ENCODE data around the gene SVIL.
A peak's percentile ranks its signal among the peaks of the same experiment; 100 is the strongest.
"Not testable (repeated sequence)": the region's sequence is repeated elsewhere in the genome, so short reads cannot be mapped to it uniquely, and the experiment has no call there.

The SVIL gene

GRCh38 chr10:29487032-29487883, 147.5 kb downstream of the SVIL start:
- DNase-seq (ENCODE audit: low spot score): not testable (repeated sequence)

GRCh38 chr10:29486433-29486832, 148.3 kb downstream of the SVIL start:
- DNase-seq (ENCODE audit: low spot score): no peak

GRCh38 chr10:29484677-29485076, 150.1 kb downstream of the SVIL start:
- not testable (repeated sequence) for DNase-seq (ENCODE audit: low spot score)

GRCh38 chr10:29482591-29483431, 152.0 kb downstream of the SVIL start:
- no peak for DNase-seq (ENCODE audit: low spot score)

GRCh38 chr10:29481906-29482440, 152.8 kb downstream of the SVIL start:
- no peak for DNase-seq (ENCODE audit: low spot score)

GRCh38 chr10:29479981-29480954, 154.5 kb downstream of the SVIL start:
- no peak for DNase-seq (ENCODE audit: low spot score)

- no peak for DNase-seq (ENCODE audit: low spot score)
These were observed 155.5 kb downstream of the SVIL start for GRCh38 chr10:29479081-29479925.

GRCh38 chr10:29473406-29474100, 161.2 kb downstream of the SVIL start:
- DNase-seq (ENCODE audit: low spot score): peak; percentile 11

- no peak for DNase-seq (ENCODE audit: low spot score)
These were observed 161.7 kb downstream of the SVIL start for GRCh38 chr10:29473087-29473356.

GRCh38 chr10:29472301-29473086, 162.3 kb downstream of the SVIL start:
- no peak for DNase-seq (ENCODE audit: low spot score)

- DNase-seq (ENCODE audit: low spot score): peak; percentile 37
These were observed 163.3 kb downstream of the SVIL start for GRCh38 chr10:29471544-29471859.

GRCh38 chr10:29470843-29471543, 163.8 kb downstream of the SVIL start:
- no peak for DNase-seq (ENCODE audit: low spot score)

- no peak for DNase-seq (ENCODE audit: low spot score)
These were observed 164.4 kb downstream of the SVIL start for GRCh38 chr10:29470355-29470705.

GRCh38 chr10:29469481-29470354, 165.1 kb downstream of the SVIL start:
- no peak for DNase-seq (ENCODE audit: low spot score)

- no peak for DNase-seq (ENCODE audit: low spot score)
These were observed 169.4 kb downstream of the SVIL start for GRCh38 chr10:29465384-29465783.

- DNase-seq (ENCODE audit: low spot score): not testable (repeated sequence)
These were observed 170.1 kb downstream of the SVIL start for GRCh38 chr10:29464671-29465171.

- DNase-seq (ENCODE audit: low spot score): no peak
These were observed 173.7 kb downstream of the SVIL start for GRCh38 chr10:29461042-29461441.

- not testable (repeated sequence) for DNase-seq (ENCODE audit: low spot score)
These were observed 176.6 kb downstream of the SVIL start for GRCh38 chr10:29458190-29458589.

Measured in RKO (cell line).